CD4-positive, alpha-beta T cell treated with Interleukin-17A for 4 hours (primary cell): ENCODE results near the gene NPHP4.

ENCODE experiments used
- DNase-seq: peaks from one replicate; pipeline ENCODE4 v3.0.0-alpha.2; 2020; ENCODE audit warnings: mixed read lengths

NPHP4 gene

DNA sequence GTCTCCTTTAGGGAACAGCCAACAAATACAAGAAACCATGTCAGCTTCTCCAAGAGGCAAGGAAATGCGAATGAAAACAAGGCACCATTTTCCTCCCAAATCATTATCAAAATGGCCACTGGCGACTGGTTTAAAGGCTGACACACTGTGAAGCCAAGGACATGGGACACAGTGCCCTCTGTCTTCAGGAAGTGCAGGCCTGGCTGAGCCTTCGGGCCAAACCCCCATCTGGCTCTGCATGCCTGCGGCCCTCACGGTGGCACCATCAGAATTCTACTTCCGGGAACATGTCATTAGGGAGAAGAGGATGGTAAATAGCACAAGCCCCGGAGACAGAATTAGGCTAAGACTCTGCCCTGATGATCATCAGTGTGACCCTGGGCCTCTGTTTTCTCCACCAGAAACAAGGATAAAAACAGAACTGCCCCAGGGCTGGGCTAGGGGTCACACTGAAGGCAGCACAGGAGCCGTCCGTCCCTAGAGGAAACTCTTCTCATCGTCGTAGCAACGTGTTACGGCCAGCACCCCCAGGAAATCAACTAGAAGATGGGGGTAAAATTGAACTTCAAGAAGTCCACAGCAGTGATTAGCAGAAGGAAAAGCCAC, 103.5 kb downstream of the NPHP4 start:
- no peak for DNase-seq

DNA sequence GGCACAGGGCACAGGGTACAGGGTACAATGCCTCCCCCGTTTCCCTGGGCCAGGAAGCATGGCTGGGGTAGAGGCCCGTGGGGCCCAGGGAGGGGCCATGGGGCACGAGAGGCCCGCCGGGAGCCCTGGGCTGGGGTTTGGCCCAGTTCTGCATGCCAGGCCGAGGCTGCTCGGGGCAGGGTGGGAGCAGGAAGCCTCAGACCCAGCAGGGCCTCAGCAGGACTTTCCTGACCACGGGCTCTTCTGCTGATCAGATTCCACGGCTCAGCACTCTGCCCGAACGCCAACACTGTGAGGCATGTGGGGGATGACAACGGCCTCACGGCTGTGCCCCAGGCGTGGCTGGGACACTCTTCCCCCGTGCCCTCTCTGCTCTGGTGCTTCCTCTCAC, 104.3 kb downstream of the NPHP4 start:
- DNase-seq = no peak

DNA sequence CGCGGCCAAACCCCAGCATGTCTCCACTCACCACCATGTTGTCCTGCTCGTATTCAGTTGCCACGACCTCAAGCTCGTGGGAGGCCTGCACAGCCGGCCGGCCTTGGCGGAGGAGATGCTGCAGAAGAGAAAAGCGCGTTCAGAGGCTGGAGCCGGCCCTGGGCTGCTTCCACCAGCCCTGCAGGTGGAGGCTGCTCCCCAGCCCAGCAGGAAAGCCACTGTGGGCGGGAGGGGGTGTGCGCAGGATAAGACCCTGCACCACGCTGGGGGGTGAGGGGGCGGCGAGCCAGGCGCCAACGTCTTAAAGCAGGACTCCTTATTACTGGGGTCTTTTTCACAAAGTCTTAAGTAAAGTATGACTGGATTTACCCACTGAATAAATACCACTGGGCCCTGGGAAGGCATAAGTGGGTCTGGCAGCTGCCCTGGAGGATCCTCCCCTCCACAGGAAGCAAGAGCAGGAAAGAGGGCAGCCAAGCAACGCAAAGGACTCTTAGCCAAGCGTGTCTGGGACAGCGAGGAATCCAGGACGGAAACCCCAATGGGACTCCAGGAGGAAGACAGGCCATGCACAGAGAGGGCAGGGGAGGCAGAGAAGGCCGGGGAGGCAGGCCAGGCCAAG, 104.8 kb downstream of the NPHP4 start:
- DNase-seq = no peak

DNA sequence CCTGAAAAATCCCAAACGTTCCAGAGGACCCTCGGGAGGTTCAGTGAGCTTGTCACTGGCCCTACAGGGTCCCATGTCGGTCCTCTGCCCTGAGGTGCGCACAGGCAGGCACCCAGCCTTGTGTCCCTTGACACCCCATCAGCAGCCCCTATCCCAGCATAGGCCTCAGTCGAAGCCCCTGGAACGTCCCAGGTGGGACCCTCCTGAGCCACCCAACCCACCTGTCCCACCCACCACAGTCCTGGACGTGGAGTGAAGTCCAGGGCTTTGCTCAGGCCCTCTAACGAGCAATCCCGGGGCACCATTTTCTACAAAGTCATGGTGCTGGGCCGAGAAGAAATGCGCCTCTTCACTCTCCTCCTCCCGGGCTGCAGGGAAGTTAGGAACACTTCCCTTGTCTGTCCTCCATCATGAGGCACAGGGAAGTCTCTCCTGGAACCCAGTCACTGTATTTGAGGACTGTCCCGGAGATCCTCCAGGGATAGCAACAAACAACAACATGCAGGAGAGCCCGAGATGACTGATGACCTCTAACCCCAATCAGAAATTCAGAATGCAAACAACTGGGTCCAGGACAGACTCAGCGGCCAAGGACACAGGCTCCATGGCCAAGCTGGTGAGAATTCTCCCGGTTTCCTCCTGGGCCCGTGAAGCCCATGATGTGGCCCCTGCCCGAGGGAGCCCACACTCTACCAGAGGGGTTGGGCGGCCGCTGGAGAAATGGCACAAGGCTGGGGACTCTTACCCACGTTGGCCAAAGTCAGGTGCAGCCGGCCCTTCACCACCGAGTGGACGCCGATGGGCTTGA, 105.5 kb downstream of the NPHP4 start:
- DNase-seq = no peak

DNA sequence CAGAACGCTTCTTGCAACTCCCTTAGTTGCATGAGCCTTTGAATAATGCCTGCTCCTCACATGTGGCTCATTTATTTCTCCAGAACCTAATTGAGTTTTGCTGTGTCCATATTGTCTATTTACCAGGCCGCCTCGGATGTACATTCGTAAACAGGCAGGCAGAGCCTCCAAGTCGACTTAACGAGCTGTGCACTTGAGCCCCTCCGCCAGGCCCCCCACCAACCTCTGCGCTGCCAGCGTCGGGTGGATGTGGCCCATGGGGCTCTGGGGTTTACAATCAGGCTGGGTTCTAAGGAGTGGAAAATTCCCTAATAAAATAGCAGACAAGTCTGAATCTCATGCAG, 106.1 kb downstream of the NPHP4 start:
- DNase-seq = no peak

DNA sequence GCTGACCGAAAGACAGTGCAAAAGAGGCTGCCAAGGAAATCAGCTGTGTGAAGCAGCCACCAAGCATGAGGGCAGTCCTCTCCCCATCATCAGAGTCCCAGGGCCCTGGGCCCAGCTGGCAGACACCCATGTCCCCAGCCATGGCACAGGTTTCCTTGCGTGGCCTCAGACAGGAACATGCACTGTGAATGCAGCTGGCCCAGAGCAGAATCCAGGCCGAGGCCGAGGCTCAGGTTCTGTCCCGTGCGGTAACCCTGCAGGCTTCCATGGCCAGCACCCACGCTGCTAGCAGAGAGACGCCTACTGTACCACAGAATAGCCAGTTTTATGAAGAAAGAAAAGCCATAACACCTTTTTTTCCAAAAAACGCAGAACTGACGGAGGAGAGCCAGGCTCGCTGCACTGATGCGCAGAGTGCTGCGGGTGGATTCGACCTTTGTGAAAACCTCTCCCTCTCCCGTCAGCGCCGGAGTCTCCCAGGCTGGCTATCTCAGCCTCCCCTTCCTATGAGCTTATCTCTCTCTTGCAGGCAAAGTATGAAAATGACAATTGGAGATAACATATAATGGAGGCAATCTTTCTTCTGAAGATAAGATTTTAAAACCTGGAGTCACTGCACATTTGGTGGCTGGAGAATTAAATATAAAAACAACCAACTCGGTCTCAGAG, 106.6 kb downstream of the NPHP4 start:
- no peak for DNase-seq

DNA sequence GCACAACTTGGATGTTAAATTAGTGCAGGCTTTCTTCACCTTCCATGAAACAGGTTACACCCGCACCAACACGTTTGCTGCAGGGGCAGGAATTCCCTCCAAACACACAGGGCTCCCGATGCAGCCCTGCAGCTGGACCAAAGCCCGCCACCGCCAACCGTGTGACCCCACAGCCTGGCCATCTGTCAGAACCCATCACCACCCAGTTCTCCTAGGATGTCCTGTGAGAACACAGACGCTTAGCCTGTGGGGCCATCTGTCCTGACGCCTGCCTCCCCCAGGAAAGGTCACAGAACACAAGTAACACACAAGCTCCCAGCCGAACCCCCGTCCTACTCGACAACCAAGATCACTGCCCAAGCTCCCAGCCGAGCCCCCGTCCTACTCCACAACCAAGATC, 108.1 kb downstream of the NPHP4 start:
- DNase-seq = no peak

DNA sequence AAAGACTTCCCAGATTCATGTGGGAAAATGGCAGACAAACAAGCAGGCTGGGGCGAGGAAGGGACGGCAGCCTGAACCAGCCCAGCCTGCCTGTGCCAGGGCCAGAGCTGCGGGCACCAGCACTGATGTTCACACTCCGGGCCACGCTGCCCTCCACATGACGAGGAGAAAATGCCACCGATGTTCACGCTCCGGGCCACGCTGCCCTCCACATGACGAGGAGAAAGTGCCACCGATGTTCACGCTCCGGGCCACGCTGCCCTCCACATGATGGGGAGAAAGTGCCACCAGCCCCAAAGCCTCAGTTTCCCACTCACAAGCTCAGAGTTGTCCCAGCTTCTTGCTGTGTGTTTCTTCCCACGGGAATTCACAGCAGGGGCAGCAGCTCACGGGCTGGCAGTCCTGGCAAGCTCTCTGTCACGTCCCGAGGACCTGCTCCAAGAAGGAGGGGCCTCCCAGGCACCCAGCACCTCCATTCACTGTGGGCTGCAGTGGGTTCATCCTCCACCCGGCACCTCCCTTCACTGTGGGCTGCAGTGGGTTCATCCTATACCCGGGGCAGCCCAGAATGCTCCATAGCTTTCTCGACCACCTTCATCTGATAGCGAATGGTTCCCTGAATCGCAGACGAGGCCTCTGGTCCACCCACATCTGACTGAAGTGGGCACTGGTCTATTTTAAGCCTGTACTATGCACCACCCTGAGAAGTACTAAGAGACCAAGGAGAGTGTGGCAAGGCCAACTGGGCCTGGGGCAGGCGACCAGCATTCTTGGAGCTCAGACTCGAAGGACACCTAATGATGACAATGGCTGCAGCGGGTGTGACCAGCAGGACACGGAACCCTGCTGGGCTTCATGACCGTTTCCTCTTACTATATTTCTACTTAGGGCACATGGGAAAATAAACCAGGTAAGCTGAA, 108.8 kb downstream of the NPHP4 start:
- no peak for DNase-seq

DNA sequence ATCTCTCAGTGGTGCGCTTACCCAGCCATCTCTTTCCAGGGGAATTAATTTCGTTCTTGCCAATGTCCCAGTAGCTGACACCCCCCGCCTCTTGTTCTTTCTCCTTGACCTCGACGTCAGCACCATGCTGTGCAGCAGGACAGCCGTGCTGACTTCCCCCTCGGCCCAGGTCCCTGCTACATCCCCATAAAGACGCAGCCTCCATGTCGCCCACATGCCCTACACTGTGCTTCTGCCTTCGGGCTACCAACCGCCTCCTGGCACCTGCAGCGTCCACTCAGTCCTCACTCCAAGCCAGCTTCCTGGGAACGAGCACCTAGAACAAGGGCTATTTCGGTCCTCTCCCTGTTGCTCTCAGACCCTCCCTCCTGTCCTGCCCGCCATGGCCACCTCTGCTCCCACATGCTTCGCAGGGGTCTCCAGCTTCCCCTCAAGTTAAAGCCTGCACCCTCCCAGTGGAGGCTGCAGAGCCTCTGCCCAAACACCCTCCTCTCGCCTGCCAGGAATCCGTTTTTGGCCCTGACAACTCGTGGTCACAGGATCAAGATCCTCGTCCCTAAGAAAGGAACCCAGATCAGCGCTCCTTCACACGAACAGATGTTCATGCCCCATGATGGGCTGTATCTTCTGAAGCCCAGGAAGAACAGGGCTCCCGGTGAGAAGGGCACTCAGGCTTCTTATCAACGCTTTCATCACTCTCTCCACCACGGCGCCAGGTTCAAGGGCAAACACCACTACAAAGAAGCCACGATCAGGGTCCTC, 109.7 kb downstream of the NPHP4 start:
- DNase-seq = no peak

DNA sequence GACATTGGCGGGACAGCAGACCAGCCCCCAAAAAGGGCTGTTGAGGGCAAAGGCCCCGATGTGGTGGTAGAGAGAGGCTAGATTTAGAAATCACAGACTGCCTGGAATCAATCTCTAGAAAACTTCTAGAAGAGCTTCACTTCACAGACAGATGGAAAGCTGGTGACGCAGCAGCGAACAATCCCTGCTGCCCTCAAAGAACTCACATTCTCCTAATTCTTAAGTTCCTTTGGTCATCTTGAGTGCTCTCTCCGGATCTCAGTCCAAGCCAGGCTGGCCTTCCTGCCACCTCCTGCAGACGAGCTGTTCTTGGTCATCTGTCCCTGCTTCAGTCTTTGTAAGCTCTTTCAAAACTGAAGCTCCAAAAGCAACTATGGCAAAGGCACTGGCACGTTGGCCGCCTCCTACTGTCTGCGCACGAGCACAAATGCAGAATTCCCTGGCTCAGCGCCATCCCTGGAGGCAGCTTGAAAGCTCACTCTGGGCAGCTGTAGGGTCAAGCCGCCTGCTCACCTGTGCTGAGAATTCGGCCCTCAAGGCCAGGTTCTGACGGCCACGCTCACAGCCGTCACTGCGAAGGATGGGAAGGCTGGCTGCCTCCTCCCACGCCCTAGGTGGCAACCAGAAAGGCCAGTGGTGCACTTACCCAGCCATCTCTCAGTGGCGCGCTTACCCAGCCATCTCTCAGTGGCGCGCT, 110.6 kb downstream of the NPHP4 start:
- DNase-seq = no peak

DNA sequence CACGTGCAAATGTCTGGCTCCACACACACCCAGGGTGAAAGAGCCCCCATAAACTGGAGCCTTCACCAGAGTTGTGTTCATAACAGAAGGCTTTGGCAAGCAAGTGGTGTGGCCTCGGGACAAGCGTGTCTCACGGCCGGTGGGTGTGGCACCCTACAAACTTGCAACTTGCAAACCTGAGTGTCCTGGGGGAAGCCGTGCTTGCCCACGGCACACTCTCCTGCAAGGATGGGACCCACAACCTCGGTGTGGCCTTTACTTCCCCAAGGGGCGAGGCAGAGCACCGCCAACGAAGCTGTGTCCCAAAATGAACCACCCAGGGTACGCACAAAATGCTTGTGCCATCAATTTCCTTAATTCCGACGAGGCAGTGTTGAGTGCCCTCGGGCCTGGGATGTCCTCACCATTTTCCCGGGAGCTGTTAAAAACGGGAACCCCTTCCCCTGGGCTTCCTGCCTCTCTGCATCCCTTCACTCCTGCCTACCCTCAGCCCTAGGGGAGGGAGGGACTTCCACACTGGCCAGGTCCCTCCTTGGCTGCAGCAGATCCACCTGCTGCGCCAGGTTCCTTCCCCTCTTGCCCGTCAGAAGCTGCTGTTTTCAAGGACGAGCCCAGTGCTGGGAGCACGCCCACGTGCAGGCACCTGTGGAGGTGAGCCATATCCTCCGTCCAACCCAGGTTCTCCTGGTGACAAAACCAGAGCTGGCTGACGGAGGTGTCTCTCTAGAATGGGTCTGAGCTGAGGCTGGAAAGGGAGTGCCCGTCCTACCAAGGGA, 111.4 kb downstream of the NPHP4 start:
- DNase-seq = no peak

DNA sequence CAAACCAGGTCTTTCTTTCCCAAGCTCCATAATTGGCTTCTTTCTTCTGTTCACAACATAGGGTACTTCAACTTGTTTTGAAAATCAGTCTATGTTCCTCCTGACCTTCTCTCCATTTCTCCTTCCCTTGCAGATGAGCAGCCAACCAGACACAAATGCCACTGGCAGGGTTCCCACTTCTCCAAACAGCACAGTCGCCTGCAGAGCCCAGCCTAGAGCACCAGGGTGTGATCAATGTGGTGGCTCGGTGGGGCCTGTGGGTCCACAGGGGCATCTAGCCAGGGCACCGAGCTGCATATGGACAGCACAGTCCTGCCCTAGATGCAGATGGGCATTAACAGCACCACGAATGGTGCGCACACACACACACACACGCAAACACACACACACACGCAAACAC, 112.8 kb downstream of the NPHP4 start:
- no peak for DNase-seq

DNA sequence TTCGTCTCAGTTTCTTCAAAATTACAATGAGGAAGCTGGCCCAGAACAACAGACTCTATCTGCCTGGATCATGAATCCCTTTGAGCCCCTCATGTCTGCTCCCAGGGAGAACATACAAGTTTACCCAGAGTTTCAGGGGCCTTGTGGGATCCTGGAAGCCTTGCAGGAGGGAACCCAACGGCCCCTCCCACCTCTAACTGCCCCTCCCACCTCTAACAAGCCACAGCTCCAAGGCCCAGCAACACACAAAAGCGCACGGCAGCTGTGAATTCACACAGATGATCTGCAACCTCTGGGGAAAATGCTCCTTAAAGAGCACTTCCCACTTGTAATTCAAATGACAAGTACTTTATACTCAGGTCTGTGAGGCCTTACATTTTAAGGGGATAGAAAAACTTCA, 113.3 kb downstream of the NPHP4 start:
- DNase-seq = no peak

DNA sequence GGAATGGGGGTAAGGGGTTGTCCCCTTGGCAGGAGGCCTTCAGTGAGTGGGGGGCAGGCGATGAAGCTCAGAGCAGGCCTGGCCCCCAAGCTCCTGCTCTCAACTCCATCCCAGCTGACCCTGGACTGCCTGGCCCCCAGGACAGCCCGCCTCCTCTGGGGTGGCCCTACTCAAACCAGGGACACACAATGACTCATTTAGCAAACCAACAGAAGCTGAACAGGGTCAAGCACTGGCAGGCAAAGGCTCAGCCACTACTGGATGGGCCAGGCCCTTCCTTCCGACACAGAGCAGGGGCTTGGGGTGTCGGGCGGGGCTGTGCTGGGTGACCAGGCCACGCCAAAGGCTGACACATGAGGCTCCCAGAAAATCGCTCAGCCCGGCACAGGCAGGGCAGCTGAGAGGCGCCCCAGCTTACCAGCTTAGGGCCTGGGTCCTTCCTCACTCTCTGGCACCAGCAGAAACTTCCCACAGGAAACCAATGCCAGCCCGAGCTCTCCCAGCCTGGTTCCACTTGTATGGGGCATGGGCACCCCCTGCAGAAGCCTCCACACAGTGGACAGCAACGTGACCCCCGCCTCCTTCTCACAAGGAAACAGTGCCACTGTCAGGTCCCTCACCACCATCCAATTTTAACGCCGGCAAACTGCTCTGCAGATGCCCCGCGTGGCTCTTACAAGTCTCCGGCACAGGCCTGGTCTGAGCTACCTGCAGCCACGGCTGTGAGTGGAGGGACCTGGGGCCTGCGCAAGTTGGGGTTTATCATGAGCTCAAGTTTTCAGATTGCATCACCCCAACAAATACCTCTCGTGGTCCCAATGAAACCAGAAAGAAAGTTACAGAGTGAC, 114.3 kb downstream of the NPHP4 start:
- DNase-seq = no peak

DNA sequence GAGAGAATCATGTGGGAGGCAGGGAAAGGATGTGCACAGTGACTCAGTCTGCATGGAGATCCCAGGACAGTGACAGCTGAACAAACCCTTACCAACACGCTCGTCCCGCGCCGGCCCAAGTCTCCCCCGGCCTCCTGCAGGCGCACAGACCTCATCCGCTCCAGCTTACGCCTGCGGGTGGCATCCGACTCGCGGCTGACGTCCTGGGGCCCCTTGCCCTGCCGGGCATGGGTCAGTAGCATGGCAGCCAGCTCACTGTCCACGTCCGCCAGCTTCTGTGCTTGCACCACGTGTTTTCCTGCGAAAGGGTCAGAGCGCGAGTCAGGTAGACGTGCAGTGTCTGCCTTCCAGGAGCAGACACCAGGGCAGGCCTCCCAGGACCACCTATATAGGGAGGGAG, 115.2 kb downstream of the NPHP4 start:
- DNase-seq = no peak

DNA sequence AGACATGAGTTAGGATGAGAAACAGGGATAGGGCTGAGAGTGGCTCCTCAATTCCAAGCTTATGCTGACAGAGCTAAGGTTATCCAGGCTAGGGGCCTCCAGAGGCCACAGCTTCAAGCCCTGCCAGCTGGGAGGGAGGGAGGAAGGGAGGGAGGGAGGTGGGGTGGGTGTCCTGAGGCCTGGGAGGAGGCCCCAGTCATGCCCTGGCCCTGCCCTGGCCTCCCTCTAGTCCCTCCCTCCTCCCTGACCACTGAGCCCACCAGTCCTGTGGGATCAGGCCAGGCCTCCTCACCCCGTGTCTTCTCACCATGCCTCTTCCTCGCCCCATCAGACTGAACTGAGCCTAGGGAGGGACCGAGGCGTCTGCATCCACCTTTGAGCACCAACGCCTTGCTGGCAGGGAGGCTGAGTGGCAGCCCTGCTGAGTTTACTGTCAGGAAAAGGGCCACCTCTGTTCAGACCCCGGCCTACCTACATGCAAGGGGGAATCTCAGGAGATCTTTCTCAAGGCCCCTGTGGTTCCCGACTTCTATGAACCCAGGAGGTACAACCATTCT, 116.1 kb downstream of the NPHP4 start:
- no peak for DNase-seq

DNA sequence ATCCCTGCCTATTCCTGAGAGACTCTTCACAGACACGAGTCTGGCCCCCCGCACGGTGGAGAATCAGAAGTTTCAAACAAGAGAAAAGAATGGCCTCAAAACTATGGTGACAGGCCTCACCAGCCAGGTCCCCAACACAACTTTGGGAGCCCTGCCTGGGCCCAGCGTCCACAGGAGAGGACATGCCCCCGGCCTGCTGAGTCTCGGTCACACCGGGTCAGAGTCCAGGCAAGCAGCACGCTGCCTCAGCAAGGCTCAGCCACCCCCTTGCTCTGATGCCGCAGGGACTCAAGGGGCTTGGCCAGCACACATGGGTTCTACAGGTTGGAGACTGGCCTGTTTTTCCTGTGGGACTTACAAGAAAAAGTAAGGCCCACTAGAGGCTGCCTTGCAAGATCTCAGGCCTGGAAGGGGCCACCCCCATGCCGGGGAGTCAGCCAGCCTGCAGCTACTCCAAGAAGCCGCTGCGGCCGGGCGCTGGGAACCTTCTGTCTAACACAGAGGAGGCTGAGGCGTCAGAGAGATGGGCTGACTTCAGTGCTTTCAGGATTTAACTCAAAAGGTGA, 116.8 kb downstream of the NPHP4 start:
- DNase-seq = no peak

DNA sequence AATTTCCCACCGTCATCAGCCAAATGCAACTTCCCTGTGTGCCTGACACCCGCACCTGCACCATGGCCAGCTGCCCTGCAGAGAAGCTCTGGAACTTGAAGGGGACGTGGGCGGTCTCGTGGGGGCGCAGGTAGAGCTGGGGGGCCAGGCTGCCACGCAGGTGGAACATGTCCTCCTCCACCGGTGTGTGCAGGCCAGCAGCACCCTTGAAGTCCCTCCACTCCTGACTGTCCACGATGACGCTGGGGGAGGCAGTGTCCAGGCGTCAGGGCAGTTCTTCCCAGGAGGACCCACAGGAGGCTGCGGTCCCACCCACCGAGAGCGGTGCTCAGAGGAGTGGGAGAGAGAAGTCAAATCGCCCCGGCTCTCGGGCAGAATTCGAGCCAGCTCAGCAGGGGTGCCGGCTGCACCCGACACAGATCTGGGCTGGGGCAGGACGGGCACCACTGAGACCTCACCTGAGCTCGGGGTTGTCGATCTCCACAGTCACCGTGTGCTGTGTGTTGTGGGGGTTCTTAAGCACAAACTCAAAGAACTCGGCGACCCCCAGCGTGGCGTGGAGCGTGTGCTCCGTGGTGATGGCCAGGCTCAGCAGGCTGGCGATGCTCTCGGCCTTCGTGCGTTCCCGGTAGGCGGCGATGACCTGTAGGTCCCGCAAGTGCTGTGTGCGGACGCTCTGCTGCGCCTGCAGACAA, 117.7 kb downstream of the NPHP4 start:
- DNase-seq = no peak
